ENCODE data around the gene HCRT.

- TF ChIP-seq CTCF (IDR thresholded peaks at IDR 0.05; ENCODE audit: low read depth, low read length, poor library complexity, severe bottlenecking): no peak
- TF ChIP-seq EZH2phosphoT487 (IDR thresholded peaks at IDR 0.05; ENCODE audit: borderline replicate concordance, low read length): no peak
These were observed 17.4 kb upstream of the HCRT start for GRCh38 chr17:42202696-42203095.

Measured in DOHH2 (cell line).